ENCODE measurements around the gene ANXA3. TPM values are rescaled to one million over a fixed set of nuclear protein-coding genes. Genes with fewer than 3 reads are reported as not detected.

Gene ANXA3
- total RNA-seq, 1 donor from 2014 or later = not detected

GRCh38 chr4:78612398-78613178, 61.0 kb downstream of the ANXA3 start:
- peak; percentile 66 for TF ChIP-seq CTCF (conservative IDR thresholded peaks at IDR 0.05)
- no peaks in the 10 kb centered on the region for H3K9me3 Mint-ChIP-seq
- no peak overlapping the region for H3K27ac Mint-ChIP-seq (ENCODE audit: unreplicated experiment)
- DNase-seq (ENCODE audit: low read depth, low spot score) = no peak
- no peaks in the 10 kb centered on the region for H3K27me3 Mint-ChIP-seq (ENCODE audit: low read depth)
- no peaks in the 10 kb centered on the region for H3K36me3 Mint-ChIP-seq (ENCODE audit: low read depth)
- H3K4me3 Mint-ChIP-seq = no peak overlapping the region
- H3K4me1 Mint-ChIP-seq = no peaks in the 10 kb centered on the region

GRCh38 chr4:78613522-78614321, 62.2 kb downstream of the ANXA3 start:
- no peaks in the 10 kb centered on the region for H3K4me1 Mint-ChIP-seq
- no peak for TF ChIP-seq CTCF (conservative IDR thresholded peaks at IDR 0.05)
- no peak for DNase-seq (ENCODE audit: low read depth, low spot score)
- H3K27ac Mint-ChIP-seq (ENCODE audit: unreplicated experiment) = no peak overlapping the region
- H3K27me3 Mint-ChIP-seq (ENCODE audit: low read depth) = no peaks in the 10 kb centered on the region
- H3K36me3 Mint-ChIP-seq (ENCODE audit: low read depth) = no peaks in the 10 kb centered on the region
- H3K9me3 Mint-ChIP-seq = no peaks in the 10 kb centered on the region
- H3K4me3 Mint-ChIP-seq = no peak overlapping the region

GRCh38 chr4:78616046-78616498, 64.5 kb downstream of the ANXA3 start:
- no peak for DNase-seq (ENCODE audit: low read depth, low spot score)
- H3K4me1 Mint-ChIP-seq = no peaks in the 10 kb centered on the region
- no peak for TF ChIP-seq CTCF (conservative IDR thresholded peaks at IDR 0.05)
- H3K4me3 Mint-ChIP-seq = no peak overlapping the region
- H3K27ac Mint-ChIP-seq (ENCODE audit: unreplicated experiment) = no peak overlapping the region
- H3K9me3 Mint-ChIP-seq = no peaks in the 10 kb centered on the region
- no peaks in the 10 kb centered on the region for H3K36me3 Mint-ChIP-seq (ENCODE audit: low read depth)
- no peaks in the 10 kb centered on the region for H3K27me3 Mint-ChIP-seq (ENCODE audit: low read depth)

- TF ChIP-seq CTCF (conservative IDR thresholded peaks at IDR 0.05) = no peak
- H3K36me3 Mint-ChIP-seq (ENCODE audit: low read depth) = no peaks in the 10 kb centered on the region
- H3K9me3 Mint-ChIP-seq = no peaks in the 10 kb centered on the region
- peaks cover 9% of the 10 kb centered on the region for H3K4me1 Mint-ChIP-seq
- H3K27me3 Mint-ChIP-seq (ENCODE audit: low read depth) = no peaks in the 10 kb centered on the region
- H3K27ac Mint-ChIP-seq (ENCODE audit: unreplicated experiment) = no peak overlapping the region
- H3K4me3 Mint-ChIP-seq = no peak overlapping the region
- DNase-seq (ENCODE audit: low read depth, low spot score) = no peak
These were observed 66.9 kb downstream of the ANXA3 start for GRCh38 chr4:78618436-78618835.

- no peaks in the 10 kb centered on the region for H3K36me3 Mint-ChIP-seq (ENCODE audit: low read depth)
- H3K4me3 Mint-ChIP-seq = no peak overlapping the region
- H3K27ac Mint-ChIP-seq (ENCODE audit: unreplicated experiment) = no peak overlapping the region
- no peak for TF ChIP-seq CTCF (conservative IDR thresholded peaks at IDR 0.05)
- H3K4me1 Mint-ChIP-seq = peaks cover 9% of the 10 kb centered on the region
- no peaks in the 10 kb centered on the region for H3K9me3 Mint-ChIP-seq
- no peaks in the 10 kb centered on the region for H3K27me3 Mint-ChIP-seq (ENCODE audit: low read depth)
- no peak for DNase-seq (ENCODE audit: low read depth, low spot score)
These were observed 69.8 kb downstream of the ANXA3 start for GRCh38 chr4:78621395-78621794.
